HCT116 (cell line): ENCODE data around the gene NKPD1. TPM values are rescaled to one million over a fixed set of nuclear protein-coding genes. Genes with fewer than 3 reads are reported as not detected.

Experiments
- ATAC-seq: fragments of 200-7000 bp; cut with Tn5 transposase; 2 replicates; pipeline ENCODE4 v1.9.1; 2020; ENCODE audit warnings: mild to moderate bottlenecking, moderate library complexity
- BruUV-seq: library from RNA; stranded (reverse); fragments of 400-500 nt; replicated peaks from 2 replicates; lab custom pipeline; 2021; lab: Mats Ljungman, UMichigan
- CTCF ChIA-PET: fragments of 300-600 bp; sonication (Branson Sonifier 250); formaldehyde crosslinking; loops from one replicate; lab custom pipeline; 2021; ENCODE audit warnings: antibody characterized with exemption; lab: Charles Lee
- POLR2A ChIA-PET: fragments of 300-600, 350-600 bp; sonication (Branson Sonifier 250); formaldehyde crosslinking; loops from one replicate; lab custom pipeline; 2021; ENCODE audit warnings: antibody characterized with exemption; lab: Charles Lee
- RAD21 ChIA-PET, 2 experiments: fragments of 300-600 bp; sonication (Branson Sonifier 250); formaldehyde crosslinking; loops; one replicate each; lab custom pipeline; 2023; ENCODE audit warnings: low total read pairs in 2 of 2; ENCODE audit not compliant: uncharacterized antibody in 2 of 2, unreplicated experiment in 2 of 2, low non-redundant PET in 1 of 2; lab: Charles Lee
- DNase-seq: peaks from one replicate; pipeline ENCODE4 v3.0.0-alpha.2; 2010; ENCODE audit warnings: low read depth, low spot score
- H2AFZ ChIP-seq: fragments of 200-600 bp; shearing (Covaris generic), sonication (generic); 2 replicates; pipeline ENCODE4 v1.6.1; 2017; ENCODE audit warnings: low read depth, mixed run types, mixed read lengths, antibody characterized with exemption, low read length; ENCODE audit not compliant: poor library complexity, severe bottlenecking
- H3K27ac ChIP-seq: 2 replicates; pipeline ENCODE4 v1.5.1; 2012; ENCODE audit warnings: low read depth, low read length
- H3K27me3 ChIP-seq: fragments of 200-600 bp; sonication (generic); 2 replicates; pipeline ENCODE4 v1.6.1; 2016; ENCODE audit warnings: mixed run types, low read length, mixed read lengths; ENCODE audit not compliant: insufficient read depth
- H3K36me3 ChIP-seq, 2 experiments: fragments of 200-500 bp in 1 of 2; fragments of 200-600 bp in 1 of 2; sonication (Bioruptor generic) in 1 of 2; sonication (generic) in 1 of 2; 2 replicates each; pipeline versions ENCODE4 v1.5.1 to v1.6.1; 2014 to 2016; ENCODE audit warnings: low read length in 2 of 2, inconsistent platforms in 1 of 2, mixed read lengths in 1 of 2, mixed run types in 1 of 2; ENCODE audit not compliant: insufficient read depth in 2 of 2, control insufficient read depth in 1 of 2
- H3K4me1 ChIP-seq, 2 experiments: fragments of 200-600 bp in 1 of 2; sonication (generic) in 1 of 2; 2 replicates each; pipeline versions ENCODE4 v1.5.1 to v1.6.1; 2012 to 2017; ENCODE audit warnings: low read length in 2 of 2, inconsistent platforms in 1 of 2, mild to moderate bottlenecking in 1 of 2, mixed read lengths in 1 of 2, mixed run types in 1 of 2, moderate library complexity in 1 of 2; ENCODE audit not compliant: insufficient read depth in 2 of 2, control insufficient read depth in 1 of 2
- H3K4me2 ChIP-seq: fragments of 200-600 bp; sonication (generic); 2 replicates; pipeline ENCODE4 v1.6.1; 2017; ENCODE audit warnings: mixed run types, low read length, mixed read lengths
- H3K4me3 ChIP-seq, 2 experiments: fragments of 200-600 bp in 1 of 2; sonication (generic) in 1 of 2; replicated peaks in 1 of 2; 2 replicates each; pipeline ENCODE4 v1.5.1; 2011 to 2016; ENCODE audit warnings: low read length in 2 of 2, control low read depth in 1 of 2, low read depth in 1 of 2, mild to moderate bottlenecking in 1 of 2, mixed read lengths in 1 of 2, mixed run types in 1 of 2
- H3K79me2 ChIP-seq: fragments of 200-600 bp; sonication (generic); 2 replicates; pipeline ENCODE4 v1.6.1; 2017; ENCODE audit warnings: mild to moderate bottlenecking, mixed run types, low read length, moderate library complexity, mixed read lengths; ENCODE audit not compliant: insufficient read depth
- H3K9ac ChIP-seq: fragments of 200-600 bp; sonication (generic); 2 replicates; pipeline ENCODE4 v1.6.1; 2016; ENCODE audit warnings: low read length, mixed read lengths
- H3K9me2 ChIP-seq: fragments of 200-600 bp; sonication (generic), shearing (Covaris generic); 2 replicates; pipeline ENCODE4 v1.6.1; 2017; ENCODE audit warnings: mixed run types, mild to moderate bottlenecking, moderate library complexity; ENCODE audit not compliant: insufficient read depth
- H3K9me3 ChIP-seq, 2 experiments: fragments of 200-500 bp in 1 of 2; fragments of 200-600 bp in 1 of 2; sonication (Bioruptor generic) in 1 of 2; sonication (generic) in 1 of 2; 2 replicates each; pipeline ENCODE4 v1.6.1; 2014 to 2017; ENCODE audit warnings: low read length in 2 of 2, mixed read lengths in 2 of 2, inconsistent platforms in 1 of 2, low read depth in 1 of 2, mild to moderate bottlenecking in 1 of 2, mixed run types in 1 of 2, moderate library complexity in 1 of 2; ENCODE audit not compliant: control insufficient read depth in 1 of 2, insufficient read depth in 1 of 2
- H4K20me1 ChIP-seq: fragments of 200-600 bp; sonication (generic), shearing (Covaris generic); 2 replicates; pipeline ENCODE4 v1.6.1; 2017; ENCODE audit warnings: mixed run types, mild to moderate bottlenecking, moderate library complexity; ENCODE audit not compliant: insufficient read depth
- CEBPB ChIP-seq: IDR thresholded peaks from 2 replicates; pipeline ENCODE4 v1.6.1; 2012; ENCODE audit warnings: low read depth
- EZH2 ChIP-seq: fragments of 200-600 bp; sonication (generic); IDR thresholded peaks from 2 replicates; pipeline ENCODE4 v1.6.1; 2017; ENCODE audit warnings: antibody characterized with exemption, mixed run types
- JUND ChIP-seq: IDR thresholded peaks from 2 replicates; pipeline ENCODE4 v1.6.1; 2012
- POLR2AphosphoS5 ChIP-seq: IDR thresholded peaks from 2 replicates; pipeline ENCODE4 v1.6.1; 2011; ENCODE audit warnings: mild to moderate bottlenecking, low read depth, low read length, moderate library complexity
- RAD21 ChIP-seq: IDR thresholded peaks from 2 replicates; pipeline ENCODE4 v1.6.1; 2012; ENCODE audit warnings: low read depth, mild to moderate bottlenecking
- SP1 ChIP-seq: IDR thresholded peaks from 2 replicates; pipeline ENCODE4 v1.6.1; 2012; ENCODE audit warnings: low read depth
- SRF ChIP-seq: IDR thresholded peaks from 2 replicates; pipeline ENCODE4 v1.6.1; 2012; ENCODE audit warnings: low read depth
- ZNF274 ChIP-seq: fragments of 200-500 bp; sonication (Bioruptor generic); IDR thresholded peaks from 2 replicates; pipeline ENCODE4 v1.6.1; 2014; ENCODE audit warnings: mild to moderate bottlenecking, low read depth, low read length, inconsistent platforms
- intact Hi-C: fragments of 100-400 bp; cut with micrococcal nuclease; formaldehyde crosslinking; loops from 2 replicates; pipeline ENCODE4 v1.10.0; 2022
- total RNA-seq: library from RNA; stranded (reverse); gene quantifications from one replicate; pipeline ENCODE4 v1.2.1, GENCODE V29; 2021; ENCODE audit not compliant: unreplicated experiment
- TF ChIP-seq, protein P1 (sequence below): IDR thresholded peaks from 2 replicates; pipeline ENCODE4 v1.6.1; 2012; ENCODE audit warnings: low read depth
- TF ChIP-seq, protein P2 (sequence below), 3 experiments: fragments of 200-600 bp in 1 of 3; sonication (generic) in 1 of 3; IDR thresholded peaks in 2 of 3; conservative IDR thresholded peaks in 1 of 3; 2 replicates each; pipeline ENCODE4 v1.5.1; 2012 to 2017; ENCODE audit warnings: low read depth in 2 of 3, low read length in 2 of 3, antibody characterized with exemption in 1 of 3, borderline replicate concordance in 1 of 3, control low read depth in 1 of 3, mild to moderate bottlenecking in 1 of 3, mixed read lengths in 1 of 3, mixed run types in 1 of 3, moderate library complexity in 1 of 3; ENCODE audit not compliant: insufficient read depth in 1 of 3
- TF ChIP-seq, protein P3 (sequence below): IDR thresholded peaks from 2 replicates; pipeline ENCODE4 v1.6.1; 2012

Gene NKPD1
- total RNA-seq, 1 experiment from 2014 or later, result 0.64 TPM

DNA sequence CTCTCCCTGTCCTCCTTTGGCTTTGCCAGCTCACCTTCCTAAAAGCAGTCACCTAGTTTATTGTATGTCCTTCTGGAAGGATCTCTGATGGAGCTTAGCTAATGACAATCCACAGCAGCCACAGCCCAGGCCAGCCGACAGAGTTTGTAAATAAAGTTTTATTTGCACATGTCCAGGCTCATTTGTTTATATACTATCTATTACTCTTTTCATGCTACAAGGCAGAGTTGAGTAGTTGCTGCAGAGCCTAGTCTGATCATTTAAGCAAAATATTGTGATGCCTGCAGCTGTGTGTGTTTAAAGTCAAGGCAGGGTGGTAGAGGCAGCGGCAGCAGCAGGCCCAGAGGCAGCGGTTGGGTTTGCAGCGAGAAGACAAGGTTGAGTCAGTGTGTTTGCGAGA, 32.6 kb downstream of the NKPD1 start:
- Histone ChIP-seq H3K79me2 (peaks cover 63% of the 10 kb centered on the region), H3K27ac (no peak overlapping the region), H3K9ac (no peak overlapping the region), H3K36me3 (no peaks in the 10 kb centered on the region), H3K4me1 (peaks cover 12 to 23% of the 10 kb centered on the region in 2 experiments; a peak in 3 of 4 replicates), H3K4me3 (no peak overlapping the region), H4K20me1 (no peaks in the 10 kb centered on the region), H3K4me2 (no peak overlapping the region), H3K9me2 (no peaks in the 10 kb centered on the region), H3K27me3 (no peaks in the 10 kb centered on the region), H3K9me3 (no peaks in the 10 kb centered on the region), H2AFZ (no peak overlapping the region)
- ChIA-PET CTCF (no interaction called here), RAD21 (no interaction called here), POLR2A (no interaction called here)
- intact Hi-C loops, result no loop called here
- ATAC-seq (no peak), DNase-seq (no peak)
- TF ChIP-seq, protein P1, sequence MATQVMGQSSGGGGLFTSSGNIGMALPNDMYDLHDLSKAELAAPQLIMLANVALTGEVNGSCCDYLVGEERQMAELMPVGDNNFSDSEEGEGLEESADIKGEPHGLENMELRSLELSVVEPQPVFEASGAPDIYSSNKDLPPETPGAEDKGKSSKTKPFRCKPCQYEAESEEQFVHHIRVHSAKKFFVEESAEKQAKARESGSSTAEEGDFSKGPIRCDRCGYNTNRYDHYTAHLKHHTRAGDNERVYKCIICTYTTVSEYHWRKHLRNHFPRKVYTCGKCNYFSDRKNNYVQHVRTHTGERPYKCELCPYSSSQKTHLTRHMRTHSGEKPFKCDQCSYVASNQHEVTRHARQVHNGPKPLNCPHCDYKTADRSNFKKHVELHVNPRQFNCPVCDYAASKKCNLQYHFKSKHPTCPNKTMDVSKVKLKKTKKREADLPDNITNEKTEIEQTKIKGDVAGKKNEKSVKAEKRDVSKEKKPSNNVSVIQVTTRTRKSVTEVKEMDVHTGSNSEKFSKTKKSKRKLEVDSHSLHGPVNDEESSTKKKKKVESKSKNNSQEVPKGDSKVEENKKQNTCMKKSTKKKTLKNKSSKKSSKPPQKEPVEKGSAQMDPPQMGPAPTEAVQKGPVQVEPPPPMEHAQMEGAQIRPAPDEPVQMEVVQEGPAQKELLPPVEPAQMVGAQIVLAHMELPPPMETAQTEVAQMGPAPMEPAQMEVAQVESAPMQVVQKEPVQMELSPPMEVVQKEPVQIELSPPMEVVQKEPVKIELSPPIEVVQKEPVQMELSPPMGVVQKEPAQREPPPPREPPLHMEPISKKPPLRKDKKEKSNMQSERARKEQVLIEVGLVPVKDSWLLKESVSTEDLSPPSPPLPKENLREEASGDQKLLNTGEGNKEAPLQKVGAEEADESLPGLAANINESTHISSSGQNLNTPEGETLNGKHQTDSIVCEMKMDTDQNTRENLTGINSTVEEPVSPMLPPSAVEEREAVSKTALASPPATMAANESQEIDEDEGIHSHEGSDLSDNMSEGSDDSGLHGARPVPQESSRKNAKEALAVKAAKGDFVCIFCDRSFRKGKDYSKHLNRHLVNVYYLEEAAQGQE, result no peak
- TF ChIP-seq POLR2AphosphoS5 (no peak), RAD21 (no peak), SRF (no peak), EZH2 (no peak), ZNF274 (no peak), JUND (no peak), CEBPB (no peak), SP1 (no peak)
- TF ChIP-seq, protein P2, sequence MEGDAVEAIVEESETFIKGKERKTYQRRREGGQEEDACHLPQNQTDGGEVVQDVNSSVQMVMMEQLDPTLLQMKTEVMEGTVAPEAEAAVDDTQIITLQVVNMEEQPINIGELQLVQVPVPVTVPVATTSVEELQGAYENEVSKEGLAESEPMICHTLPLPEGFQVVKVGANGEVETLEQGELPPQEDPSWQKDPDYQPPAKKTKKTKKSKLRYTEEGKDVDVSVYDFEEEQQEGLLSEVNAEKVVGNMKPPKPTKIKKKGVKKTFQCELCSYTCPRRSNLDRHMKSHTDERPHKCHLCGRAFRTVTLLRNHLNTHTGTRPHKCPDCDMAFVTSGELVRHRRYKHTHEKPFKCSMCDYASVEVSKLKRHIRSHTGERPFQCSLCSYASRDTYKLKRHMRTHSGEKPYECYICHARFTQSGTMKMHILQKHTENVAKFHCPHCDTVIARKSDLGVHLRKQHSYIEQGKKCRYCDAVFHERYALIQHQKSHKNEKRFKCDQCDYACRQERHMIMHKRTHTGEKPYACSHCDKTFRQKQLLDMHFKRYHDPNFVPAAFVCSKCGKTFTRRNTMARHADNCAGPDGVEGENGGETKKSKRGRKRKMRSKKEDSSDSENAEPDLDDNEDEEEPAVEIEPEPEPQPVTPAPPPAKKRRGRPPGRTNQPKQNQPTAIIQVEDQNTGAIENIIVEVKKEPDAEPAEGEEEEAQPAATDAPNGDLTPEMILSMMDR (IDR thresholded peaks at IDR 0.05 in 2 of 3, conservative IDR thresholded peaks at IDR 0.05 in 1 of 3; ENCODE audit: borderline replicate concordance in 1 of 3, insufficient read depth in 1 of 3, low read depth in 2 of 3, low read length in 2 of 3), result no peak
- TF ChIP-seq, protein P3, sequence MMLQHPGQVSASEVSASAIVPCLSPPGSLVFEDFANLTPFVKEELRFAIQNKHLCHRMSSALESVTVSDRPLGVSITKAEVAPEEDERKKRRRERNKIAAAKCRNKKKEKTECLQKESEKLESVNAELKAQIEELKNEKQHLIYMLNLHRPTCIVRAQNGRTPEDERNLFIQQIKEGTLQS, result no peak
- no TSS peak for BruUV-seq
